SK-MEL-5 (cell line): ENCODE results near the gene LTA4H. TPM values are rescaled to one million over a fixed set of nuclear protein-coding genes. Genes with fewer than 3 reads are reported as not detected.

Experiments used
- DNase-seq: peaks from one replicate; pipeline ENCODE4 v3.0.0-alpha.2; 2016; ENCODE audit warnings: low read depth, low spot score
- in situ Hi-C: cut with HindIII; loops from 2 replicates; pipeline ENCODE4 v1.10.0; 2016; ENCODE audit warnings: low sequenced_read_pairs, high pct_unique_total_duplicates, low pct_unique_long_range_greater_than_20kb
- total RNA-seq: library from RNA; depleted of rRNA; stranded (reverse); fragments of >200 nt; shearing (Covaris generic); gene quantifications from 2 replicates; pipeline ENCODE4 v1.2.3, GENCODE V29; 2014

LTA4H gene
- total RNA-seq, 1 experiment from 2014 or later = 88.4 TPM

DNA sequence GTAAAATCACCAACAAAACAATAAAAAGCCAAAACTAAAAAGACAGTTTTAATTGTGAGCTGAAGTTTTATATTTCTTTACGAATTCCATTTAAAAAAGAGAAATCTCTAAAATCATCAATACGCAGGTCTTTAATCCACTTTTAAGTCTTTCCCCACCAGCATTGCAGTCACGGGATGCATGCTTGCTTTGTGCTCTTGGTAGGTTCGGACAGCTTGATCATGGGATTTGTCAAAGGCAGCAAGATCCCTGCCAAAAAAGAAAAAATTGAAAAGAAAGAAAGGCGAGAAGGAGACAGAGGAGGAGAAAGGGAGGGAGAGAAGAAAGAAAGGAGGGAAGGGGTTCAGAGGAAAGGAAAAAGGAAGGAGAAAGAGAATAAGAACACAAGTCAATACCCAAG, 34.5 kb downstream of the LTA4H start:
- in situ Hi-C loops = no loop called here
- DNase-seq = no peak

DNA sequence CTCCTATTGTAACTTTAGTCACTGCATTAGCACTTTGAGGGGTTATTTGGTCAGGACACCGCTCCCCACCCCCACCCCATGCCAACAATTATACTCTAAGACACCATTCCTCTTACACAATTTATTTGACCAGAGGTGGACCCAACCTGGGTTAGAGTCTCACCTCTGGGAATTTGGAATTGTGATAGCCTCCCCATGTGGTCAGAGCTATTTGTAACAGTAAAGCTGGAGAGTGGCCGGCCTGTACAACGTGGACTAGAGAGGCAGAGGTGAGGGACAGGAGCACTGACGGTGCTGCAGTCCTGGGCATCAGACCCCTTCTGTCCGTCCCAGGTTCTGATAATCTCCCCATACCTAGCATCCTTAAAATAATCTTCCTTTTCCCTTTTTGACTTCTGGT, 35.9 kb downstream of the LTA4H start:
- DNase-seq = no peak
- in situ Hi-C loops = no loop called here

DNA sequence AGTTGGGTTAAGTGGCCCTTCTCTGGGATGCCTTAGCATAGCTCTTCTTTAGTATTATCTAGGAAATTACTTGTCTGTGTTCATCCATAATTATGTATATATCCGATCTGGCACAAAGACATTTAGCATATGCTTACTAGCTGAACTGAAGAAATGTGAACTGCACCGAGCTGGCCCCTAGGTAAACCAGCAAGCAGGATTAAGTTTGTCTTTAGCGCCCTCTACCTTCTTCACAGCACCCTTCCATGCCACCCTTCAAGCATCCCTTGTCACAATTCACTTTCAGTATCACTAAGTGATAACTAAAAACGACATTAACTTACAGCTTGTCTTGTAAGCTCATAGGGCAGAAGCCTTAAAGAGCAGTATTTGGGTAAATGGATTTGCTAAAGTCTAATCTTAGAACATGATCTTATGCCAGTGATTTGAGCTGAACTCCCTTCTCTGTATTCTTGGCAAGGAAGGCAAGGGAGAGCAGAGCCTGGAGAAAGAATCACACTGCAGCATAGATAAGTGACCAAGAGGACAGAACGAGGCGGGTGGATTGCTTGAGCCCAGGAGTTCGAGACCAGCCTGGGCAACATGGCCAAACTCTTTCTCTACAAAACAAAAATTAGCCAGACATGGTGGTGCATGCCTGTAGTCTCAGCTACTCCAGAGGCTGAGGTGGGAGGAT, 36.6 kb downstream of the LTA4H start:
- DNase-seq = peak; percentile 76
- in situ Hi-C loops = no loop called here

DNA sequence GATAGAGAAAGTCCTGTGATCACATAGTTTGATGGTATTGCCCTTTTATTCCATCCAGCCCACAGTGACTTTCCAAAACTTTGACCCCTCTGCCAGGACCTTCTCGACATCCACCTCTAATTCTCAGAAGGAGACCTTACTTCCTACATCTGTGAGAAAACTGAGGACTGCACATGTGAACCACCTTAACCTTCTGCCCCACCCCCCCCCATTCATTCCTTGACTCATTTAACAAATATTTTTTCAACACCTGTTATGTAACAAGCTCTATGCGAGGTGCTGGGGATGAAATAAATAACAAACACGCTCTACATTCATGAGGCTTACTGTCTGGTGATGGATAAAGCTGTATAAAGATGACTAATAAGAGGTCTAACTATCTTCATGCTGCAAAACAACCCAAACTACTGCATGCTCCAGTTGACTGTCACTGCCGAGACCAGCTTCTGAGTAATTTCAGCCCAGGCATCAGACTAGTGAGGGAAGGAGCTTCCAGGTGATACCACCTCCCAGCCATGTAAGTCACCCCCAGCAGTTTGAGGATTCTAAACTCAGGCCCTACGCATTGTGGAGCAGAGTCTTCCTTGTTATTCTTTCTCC, 37.4 kb downstream of the LTA4H start:
- no peak for DNase-seq
- in situ Hi-C loops = no loop called here

DNA sequence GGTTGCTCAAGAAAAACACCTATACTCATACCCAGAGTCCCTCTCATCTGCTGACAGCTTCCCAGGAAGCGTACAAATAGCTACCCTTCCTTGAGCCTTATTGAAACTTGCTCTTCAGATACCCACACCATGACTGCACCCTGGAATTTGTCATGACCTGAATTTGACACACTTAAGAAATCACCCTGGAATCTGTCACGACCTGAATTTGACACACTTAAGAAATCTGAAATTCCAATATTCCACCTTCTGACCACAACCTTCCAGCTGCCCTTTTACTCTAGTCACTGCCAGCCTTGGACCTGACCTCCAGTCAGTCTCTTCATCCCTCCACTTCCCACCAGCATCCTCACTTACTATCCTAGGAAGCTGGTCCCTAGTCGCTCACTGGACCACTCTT, 38.1 kb downstream of the LTA4H start:
- in situ Hi-C loops = no loop called here
- no peak for DNase-seq

DNA sequence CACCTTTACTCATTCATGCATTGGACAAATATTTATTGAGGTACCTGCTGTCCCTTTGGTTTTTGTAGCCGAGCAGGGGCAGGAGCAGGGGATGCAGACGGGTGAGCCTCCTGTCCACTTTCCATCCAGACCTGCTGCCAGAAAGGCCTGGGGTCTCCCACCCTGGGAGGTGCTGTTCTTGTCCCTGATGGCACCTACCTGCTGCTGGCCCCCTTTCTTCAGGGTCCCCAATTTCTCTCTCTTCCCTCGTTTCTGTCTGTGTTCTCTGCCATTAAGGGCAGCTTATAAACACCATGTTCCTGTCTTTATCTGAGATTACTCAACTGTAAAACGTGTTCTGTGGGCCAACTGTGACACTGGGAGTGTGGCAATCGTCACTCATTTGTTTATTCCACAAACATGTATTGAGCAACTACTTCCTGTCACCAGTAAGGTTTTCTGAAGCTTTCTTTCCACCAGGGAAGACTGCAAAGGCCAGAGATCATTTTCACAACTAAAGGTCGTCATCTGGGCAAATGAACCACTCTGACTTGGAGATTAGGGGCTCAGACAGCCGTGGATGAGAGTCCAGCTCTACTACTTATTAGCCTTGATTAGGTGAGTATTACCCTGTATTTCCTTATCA, 39.2 kb downstream of the LTA4H start, which contains the start of gene HAL:
Gene HAL (minus strand): TSS at position 311 of the 625 bp plus-strand sequence. CDS start 434 bp downstream, outside the sequence.
- in situ Hi-C loops = no loop called here
- DNase-seq = no peak

DNA sequence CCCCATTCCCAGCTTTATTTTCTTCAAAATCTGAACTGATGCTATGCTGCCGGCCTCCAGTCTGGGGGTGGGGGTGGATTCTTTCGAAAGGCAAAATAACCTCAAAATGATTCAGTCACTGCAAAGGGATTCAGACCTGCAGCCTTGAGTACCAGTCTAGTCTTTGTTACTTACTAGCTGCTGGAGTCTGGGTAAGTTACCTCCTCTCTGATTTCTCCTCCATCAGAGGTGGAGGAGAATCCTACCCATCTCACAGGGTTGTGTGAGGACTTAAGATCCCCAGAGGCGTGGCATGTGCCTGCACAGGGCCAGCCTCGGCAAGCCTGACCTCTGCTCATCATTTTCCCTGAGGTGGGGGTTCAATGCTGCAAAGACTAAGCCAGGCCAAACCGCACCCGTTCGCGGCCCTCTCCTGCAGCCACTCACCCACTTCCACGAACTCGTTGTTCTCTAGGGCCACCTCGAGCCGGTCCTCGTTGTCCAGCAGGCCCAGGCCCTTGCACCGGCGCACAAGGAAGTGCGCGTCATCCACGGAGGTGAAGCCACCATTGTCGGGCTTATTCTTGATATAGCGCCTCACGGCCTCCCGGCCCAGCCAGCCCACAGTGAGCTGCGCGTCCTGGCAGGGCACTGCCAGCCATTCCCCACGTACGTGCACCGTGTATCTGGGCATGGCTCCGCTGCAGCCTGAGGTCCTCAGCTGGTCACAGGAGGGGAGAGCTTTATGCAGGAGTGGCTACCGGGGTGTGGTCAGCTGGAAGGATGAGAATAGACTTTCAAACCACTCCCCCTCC, 40.0 kb downstream of the LTA4H start:
- in situ Hi-C loops = no loop called here
- no peak for DNase-seq

DNA sequence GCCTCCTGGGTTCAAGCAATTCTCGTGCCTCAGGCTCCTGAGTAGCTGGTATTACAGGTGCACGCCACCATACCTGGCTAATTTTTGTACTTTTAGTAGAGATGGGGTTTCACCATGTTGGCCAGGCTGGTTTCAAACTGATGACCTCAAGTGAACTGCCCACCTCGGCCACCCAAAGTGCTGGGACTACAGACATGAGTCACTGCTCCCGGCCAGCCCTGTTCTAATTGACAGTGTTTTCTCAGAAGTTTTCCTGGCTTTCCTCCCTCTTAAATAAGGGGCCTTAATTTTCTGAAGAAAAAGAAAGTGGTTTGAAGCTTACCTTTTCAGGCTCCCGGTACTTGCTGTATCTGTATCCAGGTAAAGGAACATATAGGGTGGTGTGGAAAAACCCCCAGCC, 40.9 kb downstream of the LTA4H start:
- in situ Hi-C loops = no loop called here
- no peak for DNase-seq

DNA sequence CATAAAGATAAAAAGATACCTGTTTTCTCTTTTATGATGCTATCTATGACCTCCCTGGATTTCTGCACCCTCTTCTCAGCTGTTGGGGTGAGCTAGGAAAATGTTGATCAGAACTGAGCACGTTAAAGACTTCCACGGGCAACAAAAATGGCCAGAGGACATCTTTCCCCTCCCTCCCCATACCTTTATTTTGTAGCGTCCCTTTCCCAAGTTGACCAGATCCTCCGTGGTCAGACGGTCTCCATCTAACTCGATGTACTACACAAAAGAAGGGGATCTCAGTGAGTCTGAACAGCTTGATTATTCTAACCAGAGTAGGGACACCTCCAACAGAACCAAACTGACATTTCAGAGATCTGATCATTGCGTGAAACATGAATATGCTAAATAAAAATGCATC, 41.5 kb downstream of the LTA4H start:
- no peak for DNase-seq
- in situ Hi-C loops = no loop called here

DNA sequence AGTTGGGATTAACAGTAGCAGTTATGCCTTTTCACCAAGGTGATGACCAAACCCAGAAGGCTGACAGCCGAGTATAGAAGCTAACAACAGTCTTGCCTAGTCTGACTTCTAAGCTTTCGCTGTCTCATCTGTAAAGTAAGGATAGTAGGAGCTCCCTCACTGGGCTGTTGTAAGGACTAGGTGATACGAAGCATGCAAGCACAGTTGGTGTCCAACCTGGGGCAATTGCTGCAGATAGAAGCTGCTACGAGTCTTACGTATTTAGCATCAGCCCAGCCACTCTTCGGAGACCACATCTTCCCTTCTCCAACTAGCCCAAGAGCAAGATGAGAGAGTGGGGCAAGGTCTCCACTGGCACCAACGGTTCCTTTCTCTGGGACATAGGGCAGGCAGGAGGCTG, 45.3 kb downstream of the LTA4H start:
- no peak for DNase-seq
- in situ Hi-C loops = no loop called here

DNA sequence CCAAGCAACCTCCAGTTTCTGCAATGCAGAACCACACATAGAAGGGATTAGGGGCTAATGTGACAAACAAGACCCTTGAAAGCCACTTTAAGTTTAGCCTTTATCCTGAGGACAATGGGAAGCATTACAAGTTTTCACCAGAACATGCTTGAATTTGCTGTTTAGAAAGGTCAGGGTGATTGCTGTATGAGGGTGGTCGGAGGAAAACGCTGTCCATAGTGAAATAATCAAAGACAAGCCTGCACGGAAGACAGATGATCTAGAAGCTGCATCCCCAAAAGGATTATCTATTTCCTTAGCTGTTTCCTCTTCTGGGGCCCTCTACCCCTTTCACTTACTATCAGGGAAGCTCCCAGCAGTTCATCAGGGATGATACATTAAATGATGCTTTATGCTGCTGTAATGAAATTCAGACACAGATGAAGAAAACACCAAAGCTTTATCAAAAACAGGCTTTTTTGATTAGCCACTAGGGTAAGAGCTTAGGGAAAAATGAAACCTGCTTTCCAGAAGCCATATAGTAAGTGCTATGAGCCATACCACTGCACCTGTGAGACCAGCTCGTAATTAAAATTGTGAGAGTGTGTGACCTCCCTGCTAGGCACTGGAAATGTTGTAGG, 45.8 kb downstream of the LTA4H start:
- no peak for DNase-seq
- in situ Hi-C loops = no loop called here

DNA sequence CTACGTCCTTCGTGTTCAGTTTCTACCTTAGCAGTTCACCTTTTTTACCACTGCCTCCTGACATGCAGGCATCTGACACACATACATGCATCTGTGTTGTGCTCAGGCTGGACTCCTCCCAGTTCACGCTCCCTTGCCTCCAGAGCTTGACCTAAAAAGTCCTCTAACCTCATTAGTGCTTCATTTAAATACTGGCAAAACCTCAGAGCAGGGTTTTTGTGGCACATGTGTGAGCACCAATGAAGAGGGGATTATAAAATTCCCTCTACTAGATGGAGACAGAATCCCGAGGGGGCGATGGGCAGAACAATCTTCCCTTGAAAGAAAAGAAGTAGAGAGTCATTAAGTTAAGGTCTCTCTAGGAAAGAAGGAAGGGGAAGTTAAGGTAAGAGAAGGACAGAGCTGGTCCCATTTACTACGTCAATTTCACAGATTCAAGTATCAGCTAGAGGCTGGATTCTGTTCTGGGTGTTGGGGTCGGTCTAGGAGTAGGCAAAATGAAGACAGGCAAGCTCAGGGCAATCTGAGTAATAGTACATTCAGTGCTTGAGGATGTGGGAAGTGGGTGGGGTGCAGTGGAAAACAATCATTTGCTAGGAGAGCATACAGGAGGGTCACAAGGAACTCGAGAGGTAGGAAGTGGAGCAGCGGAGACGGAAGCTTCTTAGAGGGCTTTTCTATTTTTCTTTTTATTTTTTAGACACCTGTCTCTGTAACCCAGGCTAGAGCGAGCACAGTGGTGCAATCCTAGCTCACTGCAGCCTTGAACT, 46.7 kb downstream of the LTA4H start:
- in situ Hi-C loops = no loop called here
- DNase-seq = no peak

DNA sequence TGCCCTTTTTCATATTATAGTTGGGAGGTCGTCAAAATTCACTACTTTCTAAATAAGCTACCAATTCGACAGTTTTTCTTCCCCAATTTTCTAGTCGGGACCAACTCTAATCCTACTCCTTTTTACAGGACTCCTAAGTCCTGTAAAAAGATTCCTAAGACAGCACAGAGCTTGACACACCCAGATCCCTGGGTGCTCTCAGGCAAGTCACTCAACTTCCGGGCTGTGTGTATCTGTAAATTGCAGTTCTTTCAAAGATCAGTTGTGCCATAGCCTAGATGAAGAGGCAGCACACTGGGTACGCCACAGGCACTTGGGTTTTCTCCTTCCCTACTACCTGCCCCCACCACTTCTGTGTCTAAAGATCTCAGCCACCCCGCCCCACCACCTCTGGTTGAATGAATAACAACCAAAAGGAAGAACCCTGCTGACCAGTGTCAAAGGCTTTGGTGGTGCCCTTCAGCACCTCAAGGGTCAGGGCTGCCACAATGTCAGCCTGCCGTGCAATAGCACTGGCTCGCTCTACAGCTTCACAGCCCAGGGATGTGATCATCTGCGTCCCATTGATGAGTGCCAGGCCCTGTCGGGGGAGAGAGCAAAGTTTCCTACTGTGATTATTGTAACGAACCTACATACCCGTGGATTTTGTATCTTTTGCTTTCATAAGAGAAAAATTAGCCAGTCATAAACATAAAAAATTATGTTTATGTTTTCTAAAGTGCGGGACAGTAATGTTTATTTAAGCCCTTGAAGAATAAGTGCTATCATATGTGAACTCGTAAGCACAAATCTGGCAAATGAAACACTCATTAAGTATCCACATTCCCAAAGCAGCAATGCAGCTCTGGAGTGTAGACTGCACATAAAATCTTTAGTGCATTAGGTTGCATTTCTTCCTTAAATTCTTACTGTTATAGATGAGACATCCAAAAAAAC, 48.5 kb downstream of the LTA4H start:
- in situ Hi-C loops = no loop called here
- DNase-seq = no peak

DNA sequence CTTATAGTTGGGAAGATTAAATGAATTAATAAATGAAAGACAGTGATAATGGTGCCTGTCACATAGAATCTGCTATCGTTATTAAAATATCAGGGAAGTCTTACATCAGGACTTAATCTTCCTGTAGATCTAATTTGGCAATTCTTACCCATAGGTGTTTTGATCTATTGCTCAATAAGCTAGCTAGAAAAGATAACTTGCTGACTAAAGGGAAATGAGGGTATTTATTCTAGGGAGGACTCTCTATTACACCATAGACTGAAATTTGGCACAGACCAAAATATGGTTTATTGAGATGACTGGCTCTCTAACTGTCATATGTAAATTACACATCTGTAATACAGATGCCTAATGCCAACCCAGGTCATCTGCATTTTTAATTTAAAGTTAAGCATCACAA, 50.7 kb downstream of the LTA4H start:
- DNase-seq = no peak

DNA sequence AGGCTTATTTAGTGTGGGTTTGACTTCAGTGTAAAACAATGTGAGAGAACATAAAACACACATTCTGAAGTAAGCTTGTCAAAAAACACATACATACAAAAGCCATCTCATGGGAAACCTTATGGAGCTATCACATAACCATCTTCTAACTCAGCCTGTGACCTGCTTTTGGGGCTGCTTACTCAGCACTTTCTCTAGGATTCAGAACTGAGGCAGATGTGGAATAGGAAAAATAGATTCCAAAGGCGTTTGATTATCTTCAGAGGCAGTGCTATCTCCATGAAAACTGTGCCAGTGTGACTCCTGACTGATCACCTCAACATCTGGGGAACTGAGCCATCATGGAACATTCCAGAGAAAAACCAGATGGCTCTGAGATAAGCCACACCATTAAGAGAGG, 52.8 kb downstream of the LTA4H start:
- DNase-seq = no peak
- in situ Hi-C loops = no loop called here

More for the DNA sequence above, 50.7 kb downstream of the LTA4H start:
- in situ Hi-C loops = no loop called here

DNA sequence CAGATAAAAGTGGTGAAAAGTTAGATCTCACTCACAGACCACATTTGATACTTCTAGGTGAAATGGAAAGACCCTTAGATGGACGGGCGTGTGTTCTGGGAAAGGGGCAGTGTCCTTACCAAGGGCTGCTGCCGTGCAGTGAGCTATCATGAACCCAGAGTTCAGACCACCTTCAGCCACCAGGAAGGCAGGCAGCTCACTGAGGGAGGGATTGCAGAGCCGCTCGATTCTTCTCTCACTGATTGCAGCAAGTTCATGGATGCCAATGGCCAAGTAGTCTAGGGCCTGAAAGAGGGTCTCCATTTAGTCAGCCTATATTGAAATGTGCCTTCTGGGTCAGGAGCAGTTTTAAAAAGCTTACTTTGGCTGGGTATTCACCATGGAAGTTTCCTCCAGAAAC, 55.0 kb downstream of the LTA4H start:
- in situ Hi-C loops = no loop called here
- no peak for DNase-seq
